Neural progenitor cell (in vitro differentiated cells): ENCODE results near the gene PLA2G15. TPM values are rescaled to one million over a fixed set of nuclear protein-coding genes. Genes with fewer than 3 reads are reported as not detected.

Source experiments
- DNase-seq: peaks from one replicate; pipeline ENCODE4 v3.0.0-alpha.2; 2016; ENCODE audit warnings: low spot score
- H2AFZ ChIP-seq: fragments of 200-600 bp; sonication (generic); replicated peaks from 2 replicates; pipeline ENCODE4 v1.6.1; 2016; ENCODE audit warnings: antibody characterized with exemption
- H3F3A ChIP-seq: fragments of 200-600 bp; sonication (generic); 2 replicates; pipeline ENCODE4 v1.6.1; 2016; ENCODE audit warnings: antibody characterized with exemption, low read depth
- H3K27ac ChIP-seq: fragments of 200-600 bp; sonication (generic); 2 replicates; pipeline ENCODE4 v1.5.1; 2016; ENCODE audit warnings: mild to moderate bottlenecking
- H3K27me3 ChIP-seq: fragments of 200-600 bp; sonication (generic); 2 replicates; pipeline ENCODE4 v1.6.1; 2016; ENCODE audit warnings: mild to moderate bottlenecking, moderate library complexity
- H3K36me3 ChIP-seq: fragments of 200-600 bp; sonication (generic); 2 replicates; pipeline ENCODE4 v1.5.1; 2016
- H3K4me1 ChIP-seq: fragments of 200-600 bp; sonication (generic); 2 replicates; pipeline ENCODE4 v1.6.1; 2016; ENCODE audit warnings: mixed run types
- H3K4me2 ChIP-seq: fragments of 200-600 bp; sonication (generic); 2 replicates; pipeline ENCODE4 v1.6.1; 2016
- H3K4me3 ChIP-seq: fragments of 200-600 bp; sonication (generic); 2 replicates; pipeline ENCODE4 v1.5.1; 2016
- H3K79me2 ChIP-seq: fragments of 200-600 bp; sonication (generic); 2 replicates; pipeline ENCODE4 v1.6.1; 2016; ENCODE audit warnings: low read depth
- H3K9ac ChIP-seq: fragments of 200-600 bp; sonication (generic); 2 replicates; pipeline ENCODE4 v1.6.1; 2016
- H3K9me3 ChIP-seq: fragments of 200-600 bp; sonication (generic); 2 replicates; pipeline ENCODE4 v1.5.1; 2016; ENCODE audit warnings: low read depth
- H4K20me1 ChIP-seq: fragments of 200-600 bp; sonication (generic); 2 replicates; pipeline ENCODE4 v1.6.1; 2016; ENCODE audit warnings: low read depth
- H3K27ac Mint-ChIP-seq: 3 replicates; pipeline ENCODE4 v1.8.0; 2021; ENCODE audit warnings: mixed read lengths
- H3K27me3 Mint-ChIP-seq: 2 replicates; pipeline ENCODE4 v1.8.0; 2022; ENCODE audit warnings: low read depth, mild to moderate bottlenecking, inconsistent platforms, moderate library complexity, mixed read lengths; ENCODE audit not compliant: insufficient read depth
- H3K36me3 Mint-ChIP-seq: 3 replicates; pipeline ENCODE4 v1.8.0; 2021; ENCODE audit warnings: mixed read lengths
- H3K4me1 Mint-ChIP-seq: 3 replicates; pipeline ENCODE4 v1.8.0; 2021; ENCODE audit warnings: mixed read lengths
- H3K4me3 Mint-ChIP-seq: 3 replicates; pipeline ENCODE4 v1.8.0; 2021; ENCODE audit warnings: mild to moderate bottlenecking, moderate library complexity, mixed read lengths
- H3K9me3 Mint-ChIP-seq: 3 replicates; pipeline ENCODE4 v1.8.0; 2020; ENCODE audit warnings: mixed read lengths
- EZH2 ChIP-seq: fragments of 200-600 bp; sonication (generic); IDR thresholded peaks from 2 replicates; pipeline ENCODE4 v1.6.1; 2017; ENCODE audit warnings: antibody characterized with exemption, mild to moderate bottlenecking, moderate library complexity
- EZH2phosphoT487 ChIP-seq: fragments of 200-600 bp; sonication (generic); IDR thresholded peaks from 2 replicates; pipeline ENCODE4 v1.6.1; 2017; ENCODE audit warnings: antibody characterized with exemption
- total RNA-seq: library from RNA; depleted of rRNA; stranded (reverse); fragments of >200 nt; gene quantifications from 2 replicates; pipeline ENCODE4 v1.2.3, GENCODE V29; 2015; ENCODE audit warnings: low replicate concordance
- TF ChIP-seq, protein P1 (sequence below): fragments of 200-600 bp; sonication (generic); IDR thresholded peaks from 2 replicates; pipeline ENCODE4 v1.5.1; 2017; ENCODE audit warnings: antibody characterized with exemption, mild to moderate bottlenecking

Gene PLA2G15
- total RNA-seq, 1 donor from 2014 or later: 3.8 TPM

DNA sequence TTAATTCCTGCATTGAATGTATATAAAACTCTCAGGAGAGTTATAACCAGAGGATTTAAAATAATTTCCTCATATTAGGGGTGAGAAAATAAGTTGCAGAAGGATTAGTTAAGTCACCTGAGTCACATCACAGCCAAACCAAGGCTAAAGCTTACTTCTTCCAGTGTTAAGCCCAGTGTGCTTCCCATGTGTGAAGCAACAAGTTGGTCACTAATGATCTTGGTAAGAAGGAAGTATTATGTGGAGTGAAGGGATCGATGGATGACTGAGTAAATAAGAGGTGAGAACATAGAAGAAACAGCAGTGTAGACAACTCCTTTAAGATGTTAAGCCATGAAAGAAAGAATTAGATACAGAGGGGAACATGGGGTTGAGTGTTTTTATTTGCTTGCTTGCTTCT lies 29.9 kb upstream of the PLA2G15 start:
- Histone ChIP-seq H3K36me3 (no peaks in the 10 kb centered on the region), H3K4me3 (no peak overlapping the region), H3F3A (no peaks in the 10 kb centered on the region), H3K79me2 (no peaks in the 10 kb centered on the region), H2AFZ (no peak overlapping the region), H3K9me3 (no peaks in the 10 kb centered on the region), H3K27me3 (no peaks in the 10 kb centered on the region), H3K4me1 (no peaks in the 10 kb centered on the region), H3K9ac (no peak overlapping the region), H4K20me1 (peaks cover 4% of the 10 kb centered on the region), H3K4me2 (no peak overlapping the region), H3K27ac (no peak overlapping the region)
- H3K9me3 Mint-ChIP-seq: no peaks in the 10 kb centered on the region
- H3K36me3 Mint-ChIP-seq: peaks cover 5% of the 10 kb centered on the region
- peaks cover 3% of the 10 kb centered on the region for H3K27me3 Mint-ChIP-seq
- H3K4me3 Mint-ChIP-seq: no peak overlapping the region
- no peaks in the 10 kb centered on the region for H3K4me1 Mint-ChIP-seq
- TF ChIP-seq, protein P1, sequence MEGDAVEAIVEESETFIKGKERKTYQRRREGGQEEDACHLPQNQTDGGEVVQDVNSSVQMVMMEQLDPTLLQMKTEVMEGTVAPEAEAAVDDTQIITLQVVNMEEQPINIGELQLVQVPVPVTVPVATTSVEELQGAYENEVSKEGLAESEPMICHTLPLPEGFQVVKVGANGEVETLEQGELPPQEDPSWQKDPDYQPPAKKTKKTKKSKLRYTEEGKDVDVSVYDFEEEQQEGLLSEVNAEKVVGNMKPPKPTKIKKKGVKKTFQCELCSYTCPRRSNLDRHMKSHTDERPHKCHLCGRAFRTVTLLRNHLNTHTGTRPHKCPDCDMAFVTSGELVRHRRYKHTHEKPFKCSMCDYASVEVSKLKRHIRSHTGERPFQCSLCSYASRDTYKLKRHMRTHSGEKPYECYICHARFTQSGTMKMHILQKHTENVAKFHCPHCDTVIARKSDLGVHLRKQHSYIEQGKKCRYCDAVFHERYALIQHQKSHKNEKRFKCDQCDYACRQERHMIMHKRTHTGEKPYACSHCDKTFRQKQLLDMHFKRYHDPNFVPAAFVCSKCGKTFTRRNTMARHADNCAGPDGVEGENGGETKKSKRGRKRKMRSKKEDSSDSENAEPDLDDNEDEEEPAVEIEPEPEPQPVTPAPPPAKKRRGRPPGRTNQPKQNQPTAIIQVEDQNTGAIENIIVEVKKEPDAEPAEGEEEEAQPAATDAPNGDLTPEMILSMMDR: no peak
- TF ChIP-seq EZH2phosphoT487 (no peak), EZH2 (no peak)
- no peak overlapping the region for H3K27ac Mint-ChIP-seq
- DNase-seq: no peak

DNA sequence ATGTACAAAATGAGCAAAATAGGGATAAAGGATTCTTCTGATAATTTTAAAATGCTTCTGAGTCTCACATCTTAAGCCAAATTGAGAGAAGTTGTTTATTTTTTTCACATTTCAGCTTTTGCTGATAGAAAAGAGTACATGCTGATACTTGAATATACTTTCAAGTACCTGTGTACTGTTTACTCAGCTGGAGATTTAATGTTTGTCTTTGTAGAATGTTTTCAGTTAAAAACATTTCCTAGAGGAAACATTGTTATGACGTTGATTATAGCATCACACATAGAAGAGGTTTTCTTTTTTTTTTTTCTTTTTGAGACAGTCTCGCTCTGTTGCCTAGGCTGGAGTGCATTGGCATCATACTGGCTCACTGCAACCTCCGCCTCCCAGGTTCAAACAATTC lies 28.9 kb upstream of the PLA2G15 start:
- Histone ChIP-seq H3K9me3 (no peaks in the 10 kb centered on the region), H4K20me1 (peaks cover 4% of the 10 kb centered on the region), H3K79me2 (no peaks in the 10 kb centered on the region), H3K27me3 (no peaks in the 10 kb centered on the region), H3K9ac (no peak overlapping the region), H3K4me3 (no peak overlapping the region), H3K36me3 (no peaks in the 10 kb centered on the region), H3K4me2 (no peak overlapping the region), H2AFZ (no peak overlapping the region), H3K27ac (no peak overlapping the region), H3K4me1 (no peaks in the 10 kb centered on the region), H3F3A (no peaks in the 10 kb centered on the region)
- TF ChIP-seq, protein P1: no peak
- TF ChIP-seq EZH2phosphoT487 (no peak), EZH2 (no peak)
- H3K27ac Mint-ChIP-seq: no peak overlapping the region
- no peak for DNase-seq
- no peaks in the 10 kb centered on the region for H3K4me1 Mint-ChIP-seq
- peaks cover 5% of the 10 kb centered on the region for H3K36me3 Mint-ChIP-seq
- H3K9me3 Mint-ChIP-seq: no peaks in the 10 kb centered on the region
- H3K27me3 Mint-ChIP-seq: peaks cover 3% of the 10 kb centered on the region
- H3K4me3 Mint-ChIP-seq: no peak overlapping the region

DNA sequence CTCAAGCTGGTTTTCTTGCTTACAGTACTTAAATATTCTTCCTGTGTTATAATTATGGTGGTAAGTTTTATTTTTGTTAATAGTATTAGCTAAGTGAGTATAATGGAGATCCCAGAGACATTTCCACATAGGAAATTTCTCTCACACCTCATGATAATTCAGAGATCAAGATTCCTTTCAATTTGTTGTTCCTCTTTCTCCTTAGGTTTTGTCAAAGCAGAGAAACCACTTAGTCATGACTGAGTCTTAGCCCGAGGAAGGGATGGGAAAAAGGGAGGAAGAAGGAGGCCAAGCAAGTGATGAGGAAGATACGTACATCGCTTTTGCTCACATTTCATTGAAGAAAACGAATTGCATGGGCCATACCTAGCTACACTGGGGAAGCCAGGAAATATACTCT lies 27.7 kb upstream of the PLA2G15 start:
- Histone ChIP-seq H3K27ac (no peak overlapping the region), H3K9ac (no peak overlapping the region), H4K20me1 (peaks cover 6% of the 10 kb centered on the region), H3K36me3 (no peaks in the 10 kb centered on the region), H3K9me3 (no peaks in the 10 kb centered on the region), H3K27me3 (no peaks in the 10 kb centered on the region), H3K4me3 (no peak overlapping the region), H3K4me1 (no peaks in the 10 kb centered on the region), H3F3A (no peaks in the 10 kb centered on the region), H3K4me2 (no peak overlapping the region), H2AFZ (no peak overlapping the region), H3K79me2 (no peaks in the 10 kb centered on the region)
- no peaks in the 10 kb centered on the region for H3K4me1 Mint-ChIP-seq
- TF ChIP-seq EZH2phosphoT487: no peak
- no peak for TF ChIP-seq EZH2
- TF ChIP-seq, protein P1: no peak
- DNase-seq: no peak
- H3K27me3 Mint-ChIP-seq: peaks cover 2% of the 10 kb centered on the region
- no peak overlapping the region for H3K4me3 Mint-ChIP-seq
- no peaks in the 10 kb centered on the region for H3K9me3 Mint-ChIP-seq
- H3K27ac Mint-ChIP-seq: no peak overlapping the region
- peaks cover 5% of the 10 kb centered on the region for H3K36me3 Mint-ChIP-seq
